GM19467 (cell line): Measurements from ENCODE around the gene FCN1.

Experiments used
- ATAC-seq: cut with Tn5 transposase; IDR thresholded peaks from one replicate; pipeline ENCODE4 v1.9.1; 2021; ENCODE audit warnings: mild to moderate bottlenecking, moderate library complexity; ENCODE audit not compliant: unreplicated experiment

Gene FCN1

DNA sequence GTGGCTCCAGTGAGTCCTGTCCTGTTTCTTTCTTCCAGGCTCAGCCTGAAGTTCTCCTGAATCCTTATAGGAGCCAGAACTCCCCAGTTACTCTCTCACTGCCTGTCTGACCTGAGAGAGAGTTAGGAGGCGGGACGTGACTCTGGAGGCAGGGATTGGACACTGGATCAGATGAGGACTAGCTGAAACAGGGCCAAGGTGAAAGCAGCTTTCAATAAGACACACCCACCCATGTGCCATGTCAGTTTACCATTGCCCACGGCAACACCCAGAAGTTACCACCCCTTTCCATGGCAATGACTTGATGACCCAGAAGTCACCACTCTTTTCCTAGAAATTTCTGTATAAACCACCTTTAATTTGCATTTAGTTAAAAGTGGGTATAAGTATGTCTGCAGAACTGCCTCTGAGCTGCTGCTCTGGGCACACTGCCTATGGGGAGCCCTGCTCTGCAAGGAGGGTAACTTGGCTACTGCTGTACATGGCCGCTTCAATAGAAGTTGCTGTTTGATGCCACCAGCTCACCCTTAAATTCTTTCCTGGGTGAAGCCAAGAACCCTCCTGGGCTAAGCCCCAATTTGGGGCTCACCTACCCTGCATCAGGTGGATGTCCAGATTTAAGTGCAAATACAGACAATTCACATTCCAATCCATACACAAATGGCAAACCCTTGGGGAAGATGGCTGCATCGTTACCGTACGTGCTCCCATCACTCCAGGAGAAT, 23.4 kb downstream of the FCN1 start:
- ATAC-seq: no peak

DNA sequence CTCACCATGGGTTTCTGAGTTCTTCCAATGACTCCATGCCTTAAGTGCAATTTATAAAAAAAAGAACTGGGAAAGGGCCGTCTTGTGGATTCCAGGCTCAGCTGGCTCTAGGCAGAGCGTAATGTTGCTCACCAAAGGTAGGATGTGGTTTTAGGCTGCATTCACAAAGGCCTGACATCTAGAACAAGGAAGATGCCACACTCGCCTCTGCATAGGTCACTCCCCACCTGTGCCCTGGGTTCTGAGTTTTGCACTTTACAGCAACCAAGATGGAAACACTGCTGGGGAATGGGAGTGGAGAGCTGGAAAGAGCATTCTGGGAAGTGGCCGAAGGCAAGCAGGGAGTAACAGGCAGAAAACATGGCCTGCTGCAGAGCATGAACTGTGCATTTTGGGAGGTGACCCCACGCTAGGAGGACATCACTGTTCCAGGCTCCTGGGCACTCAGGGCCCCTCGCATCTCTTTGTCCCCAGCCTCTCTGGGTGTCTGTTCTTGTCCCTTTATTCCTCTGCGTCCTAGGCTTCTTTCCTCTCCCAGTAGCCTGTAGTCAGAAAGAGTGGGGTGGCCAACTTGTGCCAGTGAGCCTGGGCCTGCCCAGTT, 24.8 kb downstream of the FCN1 start:
- no peak for ATAC-seq

- ATAC-seq: no peak
These were observed 25.5 kb downstream of the FCN1 start for GRCh38 chr9:134892221-134892620.

DNA sequence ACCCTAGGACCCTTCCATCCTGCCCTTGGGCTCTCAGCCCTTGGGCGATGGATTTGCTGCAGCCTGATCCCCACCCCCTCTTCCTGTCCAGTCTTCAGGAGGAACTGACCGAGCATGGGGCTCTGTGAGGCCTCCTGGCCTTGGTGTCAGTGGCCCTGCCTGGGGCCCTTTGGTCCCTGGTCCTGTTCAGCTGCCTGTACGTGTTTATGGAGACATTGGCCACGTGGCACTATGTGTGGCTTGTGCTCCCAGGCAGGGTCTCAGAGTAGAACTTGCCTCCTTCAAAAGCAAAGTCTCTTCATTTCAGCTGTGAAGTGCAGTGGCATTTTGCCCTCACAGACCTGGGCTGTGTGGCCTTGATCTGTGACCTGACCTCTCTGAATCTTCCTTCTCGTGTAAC, 26.0 kb downstream of the FCN1 start:
- no peak for ATAC-seq

DNA sequence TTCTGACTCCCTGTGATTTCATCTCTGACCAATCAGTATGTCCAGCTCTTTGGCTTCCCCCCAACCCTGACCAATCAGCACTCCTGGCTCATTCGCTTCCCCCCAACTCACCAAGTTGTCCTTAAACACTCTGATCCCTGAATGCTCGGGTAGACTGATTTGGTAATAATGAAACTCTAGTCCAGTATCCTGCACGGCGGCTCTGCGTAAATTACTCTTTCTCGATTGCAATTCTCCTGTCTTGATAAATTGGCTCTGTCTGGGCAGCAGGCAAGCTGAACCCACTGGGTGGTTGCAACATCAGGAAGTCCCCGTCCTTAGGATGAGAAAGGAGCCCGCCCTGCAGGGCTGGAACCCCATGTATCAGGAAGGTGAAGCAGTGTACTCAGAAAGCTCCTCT, 26.7 kb downstream of the FCN1 start:
- no peak for ATAC-seq

DNA sequence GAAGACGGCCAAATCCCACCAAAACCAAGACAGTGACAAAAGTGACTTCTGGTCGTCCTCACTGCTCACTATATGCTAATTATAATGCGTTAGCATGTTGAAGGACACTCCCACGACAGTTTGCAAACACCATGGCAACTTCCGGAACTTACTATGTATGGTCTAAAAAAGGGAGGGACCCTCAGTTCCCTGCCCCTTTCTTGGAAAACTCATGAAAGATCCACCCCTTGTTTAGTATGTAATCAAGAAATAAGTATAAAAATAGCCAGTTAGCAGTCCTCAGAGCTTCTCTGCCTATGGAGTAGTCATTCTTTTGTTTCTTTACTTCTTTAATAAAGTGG, 27.6 kb downstream of the FCN1 start:
- ATAC-seq: no peak

- ATAC-seq: no peak
These were observed 28.1 kb downstream of the FCN1 start for GRCh38 chr9:134889386-134890154.

DNA sequence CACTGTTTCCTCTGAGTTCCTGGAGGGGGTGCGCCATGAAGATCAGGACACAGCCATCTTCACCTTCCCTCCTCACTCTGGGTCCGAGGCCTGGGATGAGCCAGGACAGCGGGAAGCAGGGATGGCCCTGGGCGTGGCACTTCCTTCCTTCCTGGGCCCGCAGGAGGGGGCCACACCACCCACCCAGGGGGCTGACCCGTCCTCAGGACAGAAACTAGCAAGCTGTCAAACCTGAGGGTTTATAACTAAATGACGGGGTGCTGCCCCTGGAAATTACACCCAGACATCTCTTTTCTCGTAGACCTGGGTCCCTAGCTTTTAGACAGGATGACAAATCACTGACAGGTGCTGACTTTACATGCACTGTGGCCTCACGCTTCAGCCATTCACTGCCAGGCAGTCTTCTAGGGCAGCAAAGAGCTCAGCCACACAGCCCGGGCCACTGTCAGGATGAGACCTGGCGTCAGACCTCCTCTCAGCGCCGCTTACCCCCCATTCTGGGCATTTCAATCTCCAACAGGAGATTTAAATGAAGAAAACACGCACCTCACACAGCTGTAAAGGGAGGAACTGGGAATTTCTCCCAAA, 29.0 kb downstream of the FCN1 start:
- no peak for ATAC-seq

DNA sequence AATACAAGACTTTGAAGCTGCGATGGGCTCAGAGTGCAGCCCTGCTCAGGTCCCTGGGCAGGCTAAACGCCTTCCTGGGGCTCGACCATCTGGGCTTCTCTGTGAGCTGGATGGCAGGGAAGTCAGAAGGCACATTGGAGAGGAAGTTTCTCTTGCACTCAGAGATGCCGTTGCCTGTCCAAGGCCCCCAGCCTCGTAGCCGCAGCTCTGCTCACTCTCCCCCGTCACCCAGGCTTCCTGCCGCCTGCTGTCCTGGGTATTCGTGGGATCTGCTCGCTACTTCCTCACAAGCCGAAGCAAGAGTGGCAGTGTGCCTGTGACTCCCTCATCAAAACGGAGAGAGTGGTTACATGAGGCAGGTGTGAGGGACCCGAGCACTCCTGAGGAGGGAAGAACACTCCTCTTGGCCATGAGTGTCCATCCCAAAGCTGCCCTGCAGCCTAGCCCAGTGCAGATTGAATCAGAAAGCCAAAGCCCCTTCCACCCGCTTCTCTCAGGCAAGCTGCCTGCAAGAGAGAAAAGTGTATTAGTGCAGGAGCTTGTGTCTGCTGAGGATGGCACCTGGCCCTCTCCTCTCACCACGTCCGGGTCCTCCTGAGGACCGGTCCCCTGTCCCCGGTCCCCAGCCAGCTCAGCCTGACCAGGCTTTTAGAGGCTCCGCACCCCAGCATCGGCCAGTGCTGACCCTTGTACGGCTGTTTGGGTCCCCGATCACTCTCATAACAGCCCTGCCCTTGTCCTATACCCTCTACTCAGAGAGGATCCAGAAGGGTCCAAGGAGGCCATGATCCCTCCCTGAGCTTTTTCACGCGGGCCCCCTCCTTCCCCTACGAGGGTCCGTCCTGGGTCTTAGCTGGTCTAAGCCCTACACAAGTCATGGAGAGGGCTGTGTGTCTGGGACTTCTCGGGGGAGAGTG, 29.8 kb downstream of the FCN1 start:
- no peak for ATAC-seq

GRCh38 chr9:134887219-134887618, 30.5 kb downstream of the FCN1 start:
- no peak for ATAC-seq

DNA sequence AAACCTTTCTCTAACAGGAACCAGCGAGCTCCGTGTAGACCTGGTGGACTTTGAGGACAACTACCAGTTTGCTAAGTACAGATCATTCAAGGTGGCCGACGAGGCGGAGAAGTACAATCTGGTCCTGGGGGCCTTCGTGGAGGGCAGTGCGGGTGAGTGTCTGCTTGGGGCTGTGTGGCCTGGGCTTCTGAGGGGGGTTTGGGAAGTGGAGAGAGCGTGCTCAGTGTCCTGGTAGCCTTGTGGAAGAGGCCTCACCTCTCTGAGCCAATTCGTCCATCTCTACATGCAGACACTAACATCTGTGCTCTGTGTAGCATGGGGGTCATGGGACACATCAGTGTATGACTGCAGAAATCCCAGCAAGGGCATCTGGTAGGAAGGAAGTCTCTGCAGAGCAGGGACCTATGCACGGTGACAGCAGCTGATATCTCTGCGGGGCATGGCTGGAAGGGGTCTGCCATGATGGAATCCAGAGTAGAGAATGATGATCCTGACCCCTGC, 31.2 kb downstream of the FCN1 start:
- no peak for ATAC-seq

DNA sequence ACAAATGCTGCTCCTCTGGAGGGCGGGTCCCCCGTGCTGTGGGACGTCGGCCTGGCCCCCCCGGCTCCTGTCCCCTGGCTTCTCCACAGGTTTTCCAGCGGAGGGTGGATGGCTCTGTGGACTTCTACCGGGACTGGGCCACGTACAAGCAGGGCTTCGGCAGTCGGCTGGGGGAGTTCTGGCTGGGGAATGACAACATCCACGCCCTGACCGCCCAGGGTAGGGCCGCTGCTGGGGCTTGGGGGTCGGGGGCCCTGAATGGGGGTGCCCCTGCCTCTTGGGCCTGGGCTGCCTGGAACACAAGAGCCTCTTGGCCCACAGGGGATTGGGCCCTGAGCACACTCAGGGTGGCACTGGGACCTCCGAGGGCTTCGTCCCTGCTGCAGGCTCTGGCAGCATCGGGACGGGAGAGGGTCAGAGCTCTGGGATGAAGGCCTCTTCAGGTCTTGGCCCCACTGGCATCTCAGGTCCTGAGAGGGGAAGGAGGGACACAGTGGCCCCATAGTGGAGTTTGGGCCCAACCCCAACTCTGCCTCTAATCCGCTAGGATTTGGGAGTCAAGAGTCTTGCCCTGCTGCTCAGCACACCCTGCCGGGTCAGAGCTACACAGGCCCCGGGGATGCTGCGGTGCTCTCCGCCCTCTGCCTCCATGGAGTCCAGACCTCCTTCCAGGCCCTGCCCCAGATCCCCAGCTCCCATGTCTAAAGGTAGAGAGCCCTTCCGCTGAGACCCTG, 31.9 kb downstream of the FCN1 start:
- no peak for ATAC-seq

DNA sequence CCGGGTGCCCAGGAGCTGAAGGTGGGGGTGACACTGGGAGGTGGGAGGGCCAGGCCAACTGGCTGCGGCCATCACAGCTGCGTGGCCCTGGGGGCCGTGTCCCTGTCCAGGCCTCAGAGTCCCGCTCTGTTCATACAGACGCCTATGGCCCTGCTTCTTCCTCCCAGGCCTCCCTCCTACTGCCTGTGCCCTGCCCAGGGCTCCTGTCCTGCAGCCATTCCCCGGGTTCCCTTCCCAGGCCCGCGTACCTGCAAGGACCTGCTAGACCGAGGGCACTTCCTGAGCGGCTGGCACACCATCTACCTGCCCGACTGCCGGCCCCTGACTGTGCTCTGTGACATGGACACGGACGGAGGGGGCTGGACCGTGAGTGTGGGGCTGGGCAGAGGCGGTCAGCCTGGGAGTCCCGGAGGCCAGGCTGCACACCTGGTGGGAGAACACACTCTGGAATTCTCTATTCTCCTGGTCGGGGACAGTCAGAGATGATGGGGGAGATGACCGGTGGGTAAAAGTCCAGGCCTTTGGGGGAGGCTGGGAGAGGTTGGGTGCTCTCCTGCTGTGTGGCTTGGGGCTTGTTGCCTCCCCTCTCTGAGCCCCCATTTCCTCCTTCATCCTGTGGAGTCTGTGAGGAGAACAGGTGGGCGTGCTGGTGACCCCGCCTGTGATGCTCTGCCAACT, 32.6 kb downstream of the FCN1 start:
- ATAC-seq: no peak

- ATAC-seq: no peak
These were observed 33.2 kb downstream of the FCN1 start for GRCh38 chr9:134884492-134884891.

GRCh38 chr9:134883040-134883782, 34.5 kb downstream of the FCN1 start:
- no peak for ATAC-seq

DNA sequence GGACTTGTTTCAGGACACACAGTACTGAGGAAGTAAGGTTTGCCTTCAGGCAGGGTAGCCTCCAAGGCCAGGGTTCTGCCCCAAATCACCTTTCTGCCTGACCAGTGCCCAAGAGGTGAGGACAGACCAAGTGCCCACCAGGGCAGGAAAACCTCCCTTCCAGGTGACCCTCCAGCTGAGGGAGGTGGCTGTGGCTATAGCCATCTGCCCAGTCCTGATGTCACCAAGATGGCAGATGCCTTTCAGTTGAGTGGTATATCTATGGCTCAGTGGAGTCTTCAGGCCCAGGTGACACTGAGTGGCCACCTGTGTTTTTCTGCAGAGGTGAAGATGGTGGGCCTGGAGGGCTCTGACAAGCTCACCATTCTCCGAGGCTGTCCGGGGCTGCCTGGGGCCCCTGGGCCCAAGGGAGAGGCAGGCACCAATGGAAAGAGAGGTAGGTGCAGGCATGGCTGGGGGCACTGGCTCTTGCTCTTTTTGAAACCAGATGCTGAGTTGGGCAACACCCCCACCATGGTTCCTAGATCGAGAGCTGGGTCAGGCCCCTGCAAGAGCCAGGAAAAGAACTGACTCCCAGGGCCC, 35.4 kb downstream of the FCN1 start:
- ATAC-seq: no peak

DNA sequence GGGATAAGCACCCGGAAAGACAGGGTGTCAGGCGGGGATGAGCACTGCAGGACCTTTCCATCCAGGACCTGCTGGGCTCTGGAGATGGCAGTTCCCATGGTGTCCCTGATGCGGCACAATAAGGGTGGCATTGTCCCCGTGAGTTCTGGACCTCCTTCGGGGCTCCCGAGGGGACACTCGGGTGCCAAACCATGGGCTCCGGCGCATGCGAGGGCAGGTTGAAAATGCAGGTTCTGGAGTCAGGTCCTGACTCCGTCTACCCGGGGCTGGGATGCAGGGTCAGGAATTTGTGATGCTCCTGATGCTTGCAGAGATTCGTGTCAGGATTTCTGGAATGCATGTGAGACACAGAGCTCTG, 36.4 kb downstream of the FCN1 start:
- ATAC-seq: no peak
